Measurements from ENCODE around the gene ADAMTS6.

- no peak for TF ChIP-seq CTCF (IDR thresholded peaks at IDR 0.05; ENCODE audit: insufficient read depth, low read length)
- TF ChIP-seq POLR2AphosphoS5 (IDR thresholded peaks at IDR 0.05; ENCODE audit: low read depth) = no peak
Observed at GRCh38 chr5:65262649-65263059, 219.1 kb downstream of the ADAMTS6 start.
